Progenitor cell of endocrine pancreas (in vitro differentiated cells): ENCODE results near the gene EYA4. TPM values are rescaled to one million over a fixed set of nuclear protein-coding genes. Genes with fewer than 3 reads are reported as not detected.

Experiments
- DNase-seq: peaks from one replicate; pipeline ENCODE4 v3.0.0; 2021; ENCODE audit warnings: low spot score; ENCODE audit not compliant: unreplicated experiment
- H3K27ac Mint-ChIP-seq: 2 replicates; pipeline ENCODE4 v1.8.0; 2021; ENCODE audit warnings: mild to moderate bottlenecking, moderate library complexity, mixed read lengths
- H3K27me3 Mint-ChIP-seq: 2 replicates; pipeline ENCODE4 v1.8.0; 2021; ENCODE audit warnings: mixed read lengths
- H3K36me3 Mint-ChIP-seq: 2 replicates; pipeline ENCODE4 v1.8.0; 2022; ENCODE audit warnings: mixed read lengths; ENCODE audit not compliant: insufficient read depth
- H3K4me1 Mint-ChIP-seq: 2 replicates; pipeline ENCODE4 v1.8.0; 2021; ENCODE audit warnings: low read depth, mixed read lengths
- H3K4me3 Mint-ChIP-seq: 2 replicates; pipeline ENCODE4 v1.8.0; 2021; ENCODE audit warnings: low read depth, mild to moderate bottlenecking, moderate library complexity, mixed read lengths
- H3K9me3 Mint-ChIP-seq: 2 replicates; pipeline ENCODE4 v1.8.0; 2021; ENCODE audit warnings: low read depth, mixed read lengths
- CTCF ChIP-seq: fragments of 200-600 bp; sonication (generic); IDR thresholded peaks from one replicate; pipeline ENCODE4 v1.5.0; 2021; ENCODE audit warnings: antibody characterized with exemption, mild to moderate bottlenecking; ENCODE audit not compliant: unreplicated experiment
- total RNA-seq: library from RNA; stranded (reverse); gene quantifications from 2 replicates; pipeline ENCODE4 v1.2.1, GENCODE V29; 2021

Gene EYA4
- total RNA-seq, 1 donor from 2014 or later = 0.41 TPM

GRCh38 chr6:133547136-133547535 is 306.0 kb downstream of the EYA4 start:
- H3K4me1 Mint-ChIP-seq = peaks cover 18% of the 10 kb centered on the region
- H3K27me3 Mint-ChIP-seq = peaks cover 1% of the 10 kb centered on the region
- H3K27ac Mint-ChIP-seq = no peak overlapping the region
- H3K36me3 Mint-ChIP-seq = no peaks in the 10 kb centered on the region
- peaks cover 5% of the 10 kb centered on the region for H3K9me3 Mint-ChIP-seq
- TF ChIP-seq CTCF = no peak
- no peak overlapping the region for H3K4me3 Mint-ChIP-seq
- no peak for DNase-seq

GRCh38 chr6:133548423-133549159 is 307.4 kb downstream of the EYA4 start:
- no peak for DNase-seq
- Mint-ChIP-seq H3K36me3 (no peaks in the 10 kb centered on the region), H3K4me1 (peaks cover 18% of the 10 kb centered on the region), H3K9me3 (peaks cover 5% of the 10 kb centered on the region), H3K27ac (peak overlapping the region; percentile 53), H3K27me3 (peaks cover 2% of the 10 kb centered on the region), H3K4me3 (no peak overlapping the region)
- TF ChIP-seq CTCF = no peak

- Mint-ChIP-seq H3K27me3 (peaks cover 2% of the 10 kb centered on the region), H3K36me3 (no peaks in the 10 kb centered on the region), H3K4me3 (no peak overlapping the region), H3K9me3 (peaks cover 5% of the 10 kb centered on the region), H3K27ac (peak overlapping the region; percentile 53), H3K4me1 (peaks cover 18% of the 10 kb centered on the region)
- TF ChIP-seq CTCF = no peak
- no peak for DNase-seq
Observed at GRCh38 chr6:133549371-133549801, 308.2 kb downstream of the EYA4 start.

GRCh38 chr6:133550026-133550425 is 308.9 kb downstream of the EYA4 start:
- no peaks in the 10 kb centered on the region for H3K36me3 Mint-ChIP-seq
- peaks cover 2% of the 10 kb centered on the region for H3K27me3 Mint-ChIP-seq
- peaks cover 18% of the 10 kb centered on the region for H3K4me1 Mint-ChIP-seq
- TF ChIP-seq CTCF = no peak
- no peak overlapping the region for H3K27ac Mint-ChIP-seq
- no peak for DNase-seq
- H3K4me3 Mint-ChIP-seq = no peak overlapping the region
- H3K9me3 Mint-ChIP-seq = peaks cover 5% of the 10 kb centered on the region

GRCh38 chr6:133551436-133551835 is 310.3 kb downstream of the EYA4 start:
- Mint-ChIP-seq H3K4me3 (no peak overlapping the region), H3K27me3 (peaks cover 2% of the 10 kb centered on the region), H3K27ac (no peak overlapping the region), H3K36me3 (no peaks in the 10 kb centered on the region), H3K9me3 (peaks cover 5% of the 10 kb centered on the region), H3K4me1 (peaks cover 18% of the 10 kb centered on the region)
- DNase-seq = no peak
- TF ChIP-seq CTCF = no peak
